HepG2 (cell line): ENCODE results near the gene CHPF. TPM values are rescaled to one million over a fixed set of nuclear protein-coding genes. Genes with fewer than 3 reads are reported as not detected.

Source experiments
- EEA1 ChIP-seq: sonication (generic); formaldehyde crosslinking; IDR thresholded peaks from 2 replicates; pipeline ENCODE4 v1.5.1; 2020; ENCODE audit warnings: mild to moderate bottlenecking, missing genetic modification reagents, borderline replicate concordance
- HNF4A ChIP-seq: sonication (generic); formaldehyde crosslinking; IDR thresholded peaks from 2 replicates; pipeline ENCODE4 v1.4.0; 2020; ENCODE audit warnings: missing genetic modification reagents
- MAX ChIP-seq: IDR thresholded peaks from 2 replicates; pipeline ENCODE4 v1.6.1; 2012; ENCODE audit warnings: inconsistent platforms
- MNT ChIP-seq: fragments of 450-650 bp; IDR thresholded peaks from 2 replicates; pipeline ENCODE4 v1.6.1; 2016
- NFRKB ChIP-seq: fragments of 450-650 bp; IDR thresholded peaks from 2 replicates; pipeline ENCODE4 v1.6.1; 2017
- POGK ChIP-seq: sonication (generic); formaldehyde crosslinking; conservative IDR thresholded peaks from 2 replicates; pipeline ENCODE4 v1.8.0; 2022; ENCODE audit warnings: mild to moderate bottlenecking, moderate library complexity, missing genetic modification reagents
- REST ChIP-seq, 2 experiments: IDR thresholded peaks; 2 replicates each; pipeline ENCODE4 v1.6.1; 2011 to 2012; ENCODE audit warnings: low read length in 2 of 2, borderline replicate concordance in 1 of 2, low read depth in 1 of 2, mild to moderate bottlenecking in 1 of 2, moderate library complexity in 1 of 2
- SETDB1 ChIP-seq: sonication (generic); formaldehyde crosslinking; IDR thresholded peaks from 2 replicates; pipeline ENCODE4 v1.5.1; 2020; ENCODE audit warnings: missing genetic modification reagents, mild to moderate bottlenecking, borderline replicate concordance
- SMYD3 ChIP-seq: sonication (generic); formaldehyde crosslinking; IDR thresholded peaks from 2 replicates; pipeline ENCODE4 v1.8.1; 2023; ENCODE audit warnings: mild to moderate bottlenecking, missing genetic modification reagents
- SOX5 ChIP-seq: IDR thresholded peaks from 2 replicates; pipeline ENCODE4 v1.6.1; 2016; ENCODE audit warnings: borderline replicate concordance
- TRAFD1 ChIP-seq: sonication (generic); formaldehyde crosslinking; IDR thresholded peaks from 2 replicates; pipeline ENCODE4 v1.5.1; 2020; ENCODE audit warnings: missing genetic modification reagents, mild to moderate bottlenecking, borderline replicate concordance
- USF2 ChIP-seq, 2 experiments: sonication (generic) in 1 of 2; formaldehyde crosslinking in 1 of 2; IDR thresholded peaks; 2 replicates each; pipeline versions ENCODE4 v1.5.1 to v1.6.1; 2011 to 2020; ENCODE audit warnings: borderline replicate concordance in 1 of 2, low read depth in 1 of 2, low read length in 1 of 2, mild to moderate bottlenecking in 1 of 2, missing genetic modification reagents in 1 of 2, moderate library complexity in 1 of 2
- ZBTB3 ChIP-seq: sonication (generic); formaldehyde crosslinking; IDR thresholded peaks from 2 replicates; pipeline ENCODE4 v1.4.0; 2020; ENCODE audit warnings: low read depth, mild to moderate bottlenecking, moderate library complexity, missing genetic modification reagents, borderline replicate concordance
- ZMYM3 ChIP-seq: sonication (generic); formaldehyde crosslinking; IDR thresholded peaks from 2 replicates; pipeline ENCODE4 v1.5.1; 2020; ENCODE audit warnings: mild to moderate bottlenecking, missing genetic modification reagents
- ZNF337 ChIP-seq: sonication (generic); formaldehyde crosslinking; IDR thresholded peaks from 2 replicates; pipeline ENCODE4 v1.5.1; 2020; ENCODE audit warnings: missing genetic modification reagents, low read depth, mild to moderate bottlenecking, borderline replicate concordance
- ZNF7 ChIP-seq: IDR thresholded peaks from 2 replicates; pipeline ENCODE4 v1.6.1; 2016; ENCODE audit warnings: missing biosample characterization, missing genetic modification reagents
- polyA plus RNA-seq, 8 experiments: library from polyadenylated mRNA; depleted of rRNA in 3 of 8; stranded (reverse) in 7 of 8; unstranded in 1 of 8; fragments of >200 nt; fragmentation: Illumina TruSeq in 4 of 8; extraction: Trizol in 4 of 8; gene quantifications; 2 replicates each; pipeline versions ENCODE4 v1.2.1 to v1.2.3, GENCODE V29; 2011 to 2016; ENCODE audit warnings: low read depth in 4 of 8, missing spikeins in 1 of 8, mixed read lengths in 1 of 8; ENCODE audit not compliant: insufficient read depth in 1 of 8
- total RNA-seq, 5 experiments: library from RNA; depleted of rRNA; stranded (reverse); fragments of >200 nt; fragmentation: Illumina TruSeq; extraction: Trizol; gene quantifications; 2 replicates each; pipeline ENCODE4 v1.2.3, GENCODE V29; 2016; ENCODE audit warnings: low read depth in 1 of 5

Gene CHPF
- total and polyA plus RNA-seq, 2 of the 13 experiments (the other 11 are each of a cell fraction or from before 2014, with no cell fraction given) = 79.6 to 111 TPM

- TF ChIP-seq REST (IDR thresholded peaks at IDR 0.05; ENCODE audit: borderline replicate concordance in 1 of 2, low read depth in 1 of 2, low read length in 2 of 2) = no peak; a peak in 1 of 4 replicates
- TF ChIP-seq HNF4A (CRISPR knock-in tag) = peak; percentile 64
- no peak for TF ChIP-seq ZBTB3 (CRISPR knock-in tag)
- TF ChIP-seq SETDB1 (CRISPR knock-in tag) = no peak
- no peak for TF ChIP-seq SOX5 (CRISPR knock-in tag)
- TF ChIP-seq ZNF7 = no peak
- TF ChIP-seq MNT = peak; percentile 67
- TF ChIP-seq NFRKB = no peak
- TF ChIP-seq SMYD3 (CRISPR knock-in tag) = no peak
- TF ChIP-seq USF2 (IDR thresholded peaks at IDR 0.05; ENCODE audit: low read depth, low read length) = peak; percentile 61
- TF ChIP-seq USF2 (CRISPR knock-in tag; IDR thresholded peaks at IDR 0.05; ENCODE audit: borderline replicate concordance) = peak; percentile 81
- TF ChIP-seq MAX = peak; percentile 83
- TF ChIP-seq EEA1 = no peak; the same call in 1 of the 2 replicates
- no peak for TF ChIP-seq TRAFD1 (CRISPR knock-in tag)
- no peak for TF ChIP-seq ZMYM3 (CRISPR knock-in tag)
- TF ChIP-seq ZNF337 (CRISPR knock-in tag) = peak; percentile 74; the same call in 1 of the 2 replicates
- peak; percentile 27; the same call in 1 of the 2 replicates for TF ChIP-seq POGK
Observed at GRCh38 chr2:219498280-219499057, 45.1 kb downstream of the CHPF start, which contains the start of gene GMPPA (continued).
